Measurements from ENCODE around the gene TYMP.

Gene TYMP

GRCh38 chr22:50529897-50530579, at the start of gene TYMP:
TYMP (minus strand) TSS chr22:50530012; CDS start chr22:50529709, 303 bp downstream.
- no peak for DNase-seq

GRCh38 chr22:50578776-50579310, 49.0 kb upstream of the TYMP start:
- DNase-seq: no peak

GRCh38 chr22:50577987-50578775, 48.4 kb upstream of the TYMP start, which contains the start of gene CPT1B:
CPT1B (minus strand) TSS chr22:50578427; CDS start chr22:50577915, 512 bp downstream.
- no peak for DNase-seq

GRCh38 chr22:50577697-50577986, 47.8 kb upstream of the TYMP start:
- no peak for DNase-seq

- DNase-seq: no peak
These were observed 47.2 kb upstream of the TYMP start for GRCh38 chr22:50576806-50577696.

- peak; percentile 35 to 66 for DNase-seq
These were observed 46.3 kb upstream of the TYMP start for GRCh38 chr22:50576070-50576469.

- no peak for DNase-seq
These were observed 45.7 kb upstream of the TYMP start for GRCh38 chr22:50575426-50575941.

- no peak for DNase-seq
These were observed 44.6 kb upstream of the TYMP start for GRCh38 chr22:50574383-50574755.

GRCh38 chr22:50573491-50574382, 43.9 kb upstream of the TYMP start:
- DNase-seq: no peak

- DNase-seq: no peak
These were observed 43.2 kb upstream of the TYMP start for GRCh38 chr22:50572965-50573364.

- no peak for DNase-seq
These were observed 41.7 kb upstream of the TYMP start for GRCh38 chr22:50571264-50572175.

GRCh38 chr22:50570861-50571260, 41.0 kb upstream of the TYMP start:
- DNase-seq: no peak

- peak in 1 of 2 experiments; percentile 35 for DNase-seq
These were observed 40.2 kb upstream of the TYMP start for GRCh38 chr22:50569896-50570535.

- DNase-seq: no peak
These were observed 39.2 kb upstream of the TYMP start for GRCh38 chr22:50569041-50569459.

- no peak for DNase-seq
These were observed 38.8 kb upstream of the TYMP start for GRCh38 chr22:50568626-50569025.

- DNase-seq: no peak
These were observed 38.0 kb upstream of the TYMP start for GRCh38 chr22:50567721-50568252.

GRCh38 chr22:50564289-50564688, 34.5 kb upstream of the TYMP start:
- DNase-seq: no peak

- DNase-seq: no peak
These were observed 33.8 kb upstream of the TYMP start for GRCh38 chr22:50563413-50564160.
